SK-N-MC (cell line): Measurements from ENCODE around the gene SLCO3A1.

ENCODE experiments used
- EZH2 ChIP-seq: fragments of 200-600 bp; sonication (generic); IDR thresholded peaks from one replicate; pipeline ENCODE4 v1.6.1; 2017; ENCODE audit warnings: antibody characterized with exemption
- FOXP2 ChIP-seq: optimal IDR thresholded peaks from 2 replicates; pipeline ENCODE3; 2011; ENCODE audit warnings: mild to moderate bottlenecking, moderate library complexity; ENCODE audit not compliant: insufficient read depth; ENCODE audit errors: extremely low read length, control extremely low read depth
- POLR2AphosphoS5 ChIP-seq: IDR thresholded peaks from 2 replicates; pipeline ENCODE4 v1.6.1; 2012; ENCODE audit warnings: mild to moderate bottlenecking, low read depth, low read length, borderline replicate concordance

- TF ChIP-seq POLR2AphosphoS5 = no peak
- no peak for TF ChIP-seq EZH2
- TF ChIP-seq FOXP2 = no peak
Observed at GRCh38 chr15:91970142-91970541, 116.6 kb downstream of the SLCO3A1 start.
